MM.1S (cell line): ENCODE results near the gene PRRC1.

Experiments used
- CTCF ChIP-seq: fragments of 300-600 bp; sonication (generic); IDR thresholded peaks from 2 replicates; pipeline ENCODE4 v1.5.1; 2016; ENCODE audit warnings: antibody characterized with exemption, low read length, mixed read lengths
- EZH2 ChIP-seq: fragments of 300-600 bp; sonication (generic); optimal IDR thresholded peaks from 2 replicates; pipeline ENCODE3; 2017; ENCODE audit warnings: low read depth, mild to moderate bottlenecking, antibody characterized with exemption, low read length, mixed read lengths
- EZH2phosphoT487 ChIP-seq: fragments of 300-600 bp; sonication (generic); IDR thresholded peaks from 2 replicates; pipeline ENCODE4 v1.6.1; 2018; ENCODE audit warnings: antibody characterized with exemption, low read length

- TF ChIP-seq EZH2 (no peak), CTCF (no peak), EZH2phosphoT487 (no peak)
Measured at GRCh38 chr5:127498548-127498947, 18.9 kb upstream of the PRRC1 start.
